ENCODE data around the gene MIR17HG.

GRCh38 chr13:91351980-91352379 is 4.5 kb downstream of the MIR17HG start:
- TF ChIP-seq CTCF (IDR thresholded peaks at IDR 0.05; ENCODE audit: low read length): no peak
- no peak for TF ChIP-seq EZH2phosphoT487 (IDR thresholded peaks at IDR 0.05; ENCODE audit: low read length)
- no peak for TF ChIP-seq EZH2 (optimal IDR thresholded peaks at IDR 0.05; ENCODE audit: low read depth, low read length)
